ENCODE measurements around the gene PIP5K1C. TPM values are rescaled to one million over a fixed set of nuclear protein-coding genes. Genes with fewer than 3 reads are reported as not detected.
A peak's percentile ranks its signal among the peaks of the same experiment; 100 is the strongest.

The PIP5K1C gene
- total RNA-seq, 6 experiments from 2014 or later = 5.3 to 9.8 (median 7.6) TPM

DNA sequence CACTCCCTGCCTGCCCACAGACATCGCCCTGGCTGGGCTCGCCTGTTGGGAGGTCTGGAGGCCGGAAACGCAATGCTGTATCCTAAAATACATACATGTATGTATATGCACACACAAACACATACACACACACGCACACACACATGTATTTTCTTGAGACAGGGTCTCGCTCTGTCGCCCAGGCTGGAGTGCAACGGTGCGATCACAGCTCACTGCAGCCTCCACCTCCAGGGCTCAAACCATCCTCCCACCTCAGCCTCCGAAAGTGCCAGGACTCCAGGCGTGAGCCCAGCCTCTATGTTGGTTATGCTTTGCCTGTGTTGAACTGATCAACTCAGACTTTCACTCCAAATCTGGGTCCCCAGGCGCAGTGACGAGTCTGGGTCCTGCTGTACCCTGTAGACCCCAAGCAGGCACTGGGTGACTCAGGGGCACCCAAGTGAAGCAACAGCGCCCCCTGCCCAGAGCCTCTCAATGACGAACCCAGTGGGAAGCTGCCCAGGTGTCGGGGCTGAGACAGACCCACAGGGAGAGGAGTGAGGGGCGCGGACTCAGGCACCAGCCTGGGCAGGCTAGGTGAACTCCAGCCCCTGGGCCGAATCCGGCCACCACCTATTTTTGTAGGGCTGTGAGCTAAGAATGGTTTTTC lies 46.3 kb downstream of the PIP5K1C start:
- no peak for TF ChIP-seq POLR2A (IDR thresholded peaks at IDR 0.05)
- TF ChIP-seq, protein P1, sequence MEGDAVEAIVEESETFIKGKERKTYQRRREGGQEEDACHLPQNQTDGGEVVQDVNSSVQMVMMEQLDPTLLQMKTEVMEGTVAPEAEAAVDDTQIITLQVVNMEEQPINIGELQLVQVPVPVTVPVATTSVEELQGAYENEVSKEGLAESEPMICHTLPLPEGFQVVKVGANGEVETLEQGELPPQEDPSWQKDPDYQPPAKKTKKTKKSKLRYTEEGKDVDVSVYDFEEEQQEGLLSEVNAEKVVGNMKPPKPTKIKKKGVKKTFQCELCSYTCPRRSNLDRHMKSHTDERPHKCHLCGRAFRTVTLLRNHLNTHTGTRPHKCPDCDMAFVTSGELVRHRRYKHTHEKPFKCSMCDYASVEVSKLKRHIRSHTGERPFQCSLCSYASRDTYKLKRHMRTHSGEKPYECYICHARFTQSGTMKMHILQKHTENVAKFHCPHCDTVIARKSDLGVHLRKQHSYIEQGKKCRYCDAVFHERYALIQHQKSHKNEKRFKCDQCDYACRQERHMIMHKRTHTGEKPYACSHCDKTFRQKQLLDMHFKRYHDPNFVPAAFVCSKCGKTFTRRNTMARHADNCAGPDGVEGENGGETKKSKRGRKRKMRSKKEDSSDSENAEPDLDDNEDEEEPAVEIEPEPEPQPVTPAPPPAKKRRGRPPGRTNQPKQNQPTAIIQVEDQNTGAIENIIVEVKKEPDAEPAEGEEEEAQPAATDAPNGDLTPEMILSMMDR (IDR thresholded peaks at IDR 0.05) = peak in 2 of 4 donors; percentile 11 to 17
- intact Hi-C loops (cut with DNase I) = no loop called here
- Histone ChIP-seq H3K36me3 (no peaks in the 10 kb centered on the region), H3K4me1 (peaks cover 0 to 17% (median 8%) of the 10 kb centered on the region in 4 donors), H3K9me3 (no peaks in the 10 kb centered on the region), H3K27ac (no peak overlapping the region), H3K4me3 (no peak overlapping the region), H3K27me3 (no peaks in the 10 kb centered on the region)
- WGBS (ENCODE audit: insufficient coverage, low coverage, low lambda C conversion rate, missing lambda C conversion rate) = 92% methylated on average over 6 of the region's 20 CpGs
- no peak for DNase-seq
- no peak for ATAC-seq

DNA sequence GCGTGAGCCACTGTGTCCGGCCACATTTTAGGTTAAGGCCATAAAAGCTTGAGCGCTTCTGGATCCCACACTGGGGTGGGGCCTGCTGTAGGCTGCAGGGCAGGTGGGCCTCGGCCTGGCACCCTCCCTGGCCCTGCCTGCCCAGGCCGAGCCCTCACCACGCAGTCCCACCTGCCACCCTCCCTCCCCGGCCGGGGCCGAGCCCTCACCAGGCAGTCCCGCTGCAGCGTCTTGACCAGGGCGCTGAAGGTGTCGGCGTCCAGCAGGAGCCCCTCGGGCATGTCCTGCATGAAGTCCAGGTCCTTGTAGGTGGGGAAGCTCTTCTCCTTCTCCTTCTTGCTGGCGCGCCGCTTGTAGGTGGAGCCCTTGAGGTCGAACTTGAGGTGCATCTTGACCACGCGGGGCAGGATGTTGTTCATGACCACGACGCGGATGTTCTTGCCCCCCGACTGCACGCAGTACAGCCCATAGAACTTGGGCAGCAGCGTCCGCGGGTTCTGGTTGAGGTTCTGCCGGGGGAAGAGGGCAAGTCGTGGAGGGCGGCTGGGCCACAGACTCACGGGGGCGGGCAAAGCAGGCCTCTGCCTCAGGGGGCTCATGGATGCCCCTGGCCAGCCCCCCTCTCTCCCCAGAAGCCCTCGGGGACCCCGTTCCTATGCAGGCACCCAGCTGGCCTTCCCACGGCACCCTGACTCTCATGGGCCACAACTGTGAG lies 47.0 kb downstream of the PIP5K1C start:
- no peak overlapping the region for H3K4me3 ChIP-seq
- peaks cover 0 to 10% (median 5%) of the 10 kb centered on the region in 4 donors for H3K4me1 ChIP-seq
- no peak overlapping the region for H3K27ac ChIP-seq
- no peak for TF ChIP-seq POLR2A (IDR thresholded peaks at IDR 0.05)
- TF ChIP-seq, protein P1 (IDR thresholded peaks at IDR 0.05) = no peak
- no peaks in the 10 kb centered on the region for H3K9me3 ChIP-seq
- 95% methylated on average over 4 of the region's 37 CpGs for WGBS (ENCODE audit: insufficient coverage, low coverage, low lambda C conversion rate, missing lambda C conversion rate)
- H3K27me3 ChIP-seq = no peaks in the 10 kb centered on the region
- no peak for DNase-seq
- intact Hi-C loops (cut with DNase I) = no loop called here
- ATAC-seq = no peak
- H3K36me3 ChIP-seq = no peaks in the 10 kb centered on the region

DNA sequence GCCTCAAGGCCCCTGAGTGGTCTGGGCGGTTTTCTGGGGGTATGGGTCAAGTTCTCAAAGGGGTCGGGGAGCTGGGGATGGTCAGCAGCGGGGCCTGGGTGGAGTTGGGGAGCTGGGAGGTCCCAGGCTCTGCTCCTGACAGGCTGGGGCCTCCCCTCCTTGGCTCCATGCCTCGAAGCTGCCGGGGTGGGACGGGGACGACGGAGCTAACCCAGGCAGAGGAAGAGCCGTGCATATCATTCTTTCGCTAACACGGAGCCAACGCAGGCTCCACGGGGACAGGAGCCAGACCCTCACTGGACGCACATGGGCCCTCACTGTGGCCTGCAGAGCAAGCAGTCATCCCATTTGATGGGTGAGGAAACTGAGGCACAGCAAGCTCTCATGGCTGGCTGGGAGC lies 47.8 kb downstream of the PIP5K1C start:
- WGBS (ENCODE audit: insufficient coverage, low coverage, low lambda C conversion rate, missing lambda C conversion rate) = 92% methylated on average over 2 of the region's 14 CpGs
- intact Hi-C loops (cut with DNase I) = no loop called here
- Histone ChIP-seq H3K27ac (no peak overlapping the region), H3K4me3 (no peak overlapping the region), H3K9me3 (no peaks in the 10 kb centered on the region), H3K36me3 (no peaks in the 10 kb centered on the region), H3K27me3 (no peaks in the 10 kb centered on the region), H3K4me1 (peaks cover 0 to 2% (median under 1%) of the 10 kb centered on the region in 4 donors)
- no peak for ATAC-seq
- no peak for DNase-seq
- no peak for TF ChIP-seq POLR2A (IDR thresholded peaks at IDR 0.05)
- TF ChIP-seq, protein P1 (IDR thresholded peaks at IDR 0.05) = no peak

DNA sequence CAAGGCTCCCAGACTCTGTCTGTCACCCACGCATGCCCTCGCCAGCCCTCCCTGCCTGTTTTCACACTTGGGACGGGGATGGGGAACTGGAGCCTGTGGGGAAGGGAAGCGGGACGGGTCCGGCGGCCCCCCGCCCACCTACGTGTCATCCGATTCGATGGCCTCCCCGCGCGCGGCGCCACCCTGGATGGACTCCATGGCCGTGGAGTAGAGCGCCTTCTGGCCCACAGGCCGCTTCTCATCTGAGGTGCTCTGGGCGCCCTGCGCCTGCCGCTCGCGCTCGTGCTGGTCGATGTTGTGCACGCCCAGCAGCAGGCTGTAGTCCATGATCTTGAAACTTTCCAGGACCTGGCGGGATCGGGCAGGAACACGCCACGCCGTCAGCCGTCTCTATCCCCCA lies 48.6 kb downstream of the PIP5K1C start:
- no peaks in the 10 kb centered on the region for H3K4me1 ChIP-seq
- intact Hi-C loops (cut with DNase I) = no loop called here
- DNase-seq (no peak), ATAC-seq (no peak)
- no peak overlapping the region for H3K4me3 ChIP-seq
- TF ChIP-seq, protein P1 (IDR thresholded peaks at IDR 0.05) = no peak
- no peak for TF ChIP-seq POLR2A (IDR thresholded peaks at IDR 0.05)
- H3K27me3 ChIP-seq = no peaks in the 10 kb centered on the region
- 96% methylated on average over 27 of the region's 33 CpGs for WGBS (ENCODE audit: insufficient coverage, low coverage, low lambda C conversion rate, missing lambda C conversion rate)
- no peaks in the 10 kb centered on the region for H3K9me3 ChIP-seq
- H3K27ac ChIP-seq = no peak overlapping the region
- no peaks in the 10 kb centered on the region for H3K36me3 ChIP-seq
